Prostate gland (tissue), 2 donors: ENCODE data around the gene MTPN. TPM values are rescaled to one million over a fixed set of nuclear protein-coding genes. Genes with fewer than 3 reads are reported as not detected.

ENCODE experiments used
- DNase-seq: peaks from one replicate; pipeline ENCODE4 v3.0.0-alpha.2; 2019; ENCODE audit warnings: low spot score
- H3K27ac ChIP-seq, 2 donors: fragments of 200-600 bp; sonication (generic); 2 replicates each; pipeline ENCODE4 v1.5.1; 2017 to 2019
- H3K27me3 ChIP-seq: fragments of 200-600 bp; sonication (generic); replicated peaks from 2 replicates; pipeline ENCODE4 v1.5.1; 2019; ENCODE audit not compliant: insufficient read depth
- H3K36me3 ChIP-seq, 2 donors: fragments of 200-600 bp; sonication (generic); 1 replicate in 1 of 2; 2 replicates in 1 of 2; pipeline versions ENCODE4 v1.5.1 to v1.8.1; 2017 to 2019
- H3K4me1 ChIP-seq: fragments of 200-600 bp; sonication (generic); replicated peaks from 2 replicates; pipeline ENCODE4 v1.5.1; 2019
- H3K4me3 ChIP-seq, 2 donors: fragments of 200-600 bp; sonication (generic); 2 replicates each; pipeline ENCODE4 v1.5.1; 2017 to 2019
- H3K9me3 ChIP-seq: fragments of 200-600 bp; sonication (generic); 2 replicates; pipeline ENCODE4 v1.5.1; 2017
- POLR2A ChIP-seq: fragments of 450-650 bp; IDR thresholded peaks from one replicate; pipeline ENCODE4 v1.6.1; 2016; ENCODE audit warnings: antibody characterized with exemption, mild to moderate bottlenecking
- POLR2AphosphoS5 ChIP-seq: sonication (generic); formaldehyde crosslinking; IDR thresholded peaks from one replicate; pipeline ENCODE4 v1.6.1; 2017; ENCODE audit warnings: antibody characterized with exemption
- WGBS: methylation state at CpG from one replicate; pipeline ENCODE4 v1.1.5; 2018; 5-methylcytosine and 5-hydroxymethylcytosine counted together
- intact Hi-C: fragments of 100-400 bp; cut with DNase I; formaldehyde crosslinking; loops from one replicate; pipeline ENCODE4 v1.14.2; 2022
- total RNA-seq, 2 donors: library from RNA; depleted of rRNA; stranded (reverse); fragments of >200 nt; gene quantifications; one replicate each; pipeline ENCODE4 v1.1.0, GENCODE V29; 2016
- TF ChIP-seq, protein P1 (sequence below), 4 experiments: fragments of 200-600 bp in 2 of 4; fragments of 450-650 bp in 2 of 4; sonication (generic) in 2 of 4; IDR thresholded peaks; 1 replicate in 3 of 4; 2 replicates in 1 of 4; pipeline ENCODE4 v1.5.1; 2016 to 2019; ENCODE audit warnings: antibody characterized with exemption in 4 of 4, mild to moderate bottlenecking in 2 of 4, moderate library complexity in 2 of 4

Gene MTPN
- total RNA-seq, 2 donors from 2014 or later: 85.6 to 137 TPM

DNA sequence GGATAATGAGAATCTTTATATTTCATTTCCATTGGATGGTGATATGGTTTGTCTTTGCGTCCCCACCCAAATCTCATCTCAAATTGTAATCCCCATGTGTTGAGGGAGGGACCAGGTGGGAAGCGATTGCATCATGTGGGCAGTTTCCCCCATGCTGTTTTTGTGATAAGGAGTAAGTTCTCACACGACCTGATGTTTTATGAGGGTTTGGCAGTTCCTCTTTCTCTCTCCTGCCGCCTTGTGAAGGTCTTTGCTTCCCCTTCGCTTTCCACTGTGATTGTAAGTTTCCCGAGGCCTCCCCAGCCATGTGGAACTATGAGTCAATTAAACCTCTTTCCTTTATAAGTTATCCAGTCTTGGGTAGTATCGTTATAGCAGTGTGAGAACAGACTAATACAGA is 59.4 kb downstream of the MTPN start:
- no peak overlapping the region for H3K27ac ChIP-seq
- WGBS: 76% methylated on average over 7 of the region's 7 CpGs
- DNase-seq: no peak

DNA sequence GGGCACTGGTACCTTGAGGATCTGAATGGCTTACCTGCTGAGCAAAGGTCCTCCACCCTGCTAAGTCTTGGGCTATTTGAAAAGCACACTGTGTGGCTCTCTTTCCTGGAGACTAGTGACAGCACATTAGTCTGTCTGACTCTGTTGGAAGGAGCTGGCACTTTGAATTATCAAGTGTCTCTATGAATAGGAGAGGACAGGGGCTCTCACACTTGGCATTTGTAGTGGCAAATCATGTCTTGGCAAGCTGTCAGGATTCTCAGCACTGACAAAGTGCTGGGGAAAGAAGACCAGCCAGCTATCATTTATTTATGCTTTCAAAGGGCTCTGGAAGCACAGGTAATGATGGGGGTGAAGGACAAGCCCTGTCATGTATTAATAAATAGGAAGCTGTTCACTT is 62.8 kb downstream of the MTPN start:
- H3K4me3 ChIP-seq: no peak overlapping the region
- no peak for TF ChIP-seq POLR2A
- TF ChIP-seq, protein P1, sequence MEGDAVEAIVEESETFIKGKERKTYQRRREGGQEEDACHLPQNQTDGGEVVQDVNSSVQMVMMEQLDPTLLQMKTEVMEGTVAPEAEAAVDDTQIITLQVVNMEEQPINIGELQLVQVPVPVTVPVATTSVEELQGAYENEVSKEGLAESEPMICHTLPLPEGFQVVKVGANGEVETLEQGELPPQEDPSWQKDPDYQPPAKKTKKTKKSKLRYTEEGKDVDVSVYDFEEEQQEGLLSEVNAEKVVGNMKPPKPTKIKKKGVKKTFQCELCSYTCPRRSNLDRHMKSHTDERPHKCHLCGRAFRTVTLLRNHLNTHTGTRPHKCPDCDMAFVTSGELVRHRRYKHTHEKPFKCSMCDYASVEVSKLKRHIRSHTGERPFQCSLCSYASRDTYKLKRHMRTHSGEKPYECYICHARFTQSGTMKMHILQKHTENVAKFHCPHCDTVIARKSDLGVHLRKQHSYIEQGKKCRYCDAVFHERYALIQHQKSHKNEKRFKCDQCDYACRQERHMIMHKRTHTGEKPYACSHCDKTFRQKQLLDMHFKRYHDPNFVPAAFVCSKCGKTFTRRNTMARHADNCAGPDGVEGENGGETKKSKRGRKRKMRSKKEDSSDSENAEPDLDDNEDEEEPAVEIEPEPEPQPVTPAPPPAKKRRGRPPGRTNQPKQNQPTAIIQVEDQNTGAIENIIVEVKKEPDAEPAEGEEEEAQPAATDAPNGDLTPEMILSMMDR (IDR thresholded peaks at IDR 0.05): no peak
- no peak for TF ChIP-seq POLR2AphosphoS5
- H3K4me1 ChIP-seq: no peaks in the 10 kb centered on the region
- DNase-seq: no peak
- H3K9me3 ChIP-seq: no peaks in the 10 kb centered on the region
- intact Hi-C loops: no loop called here
- no peaks in the 10 kb centered on the region for H3K36me3 ChIP-seq
- no peaks in the 10 kb centered on the region for H3K27me3 ChIP-seq
- no peak overlapping the region for H3K27ac ChIP-seq

More for the DNA sequence above, 59.4 kb downstream of the MTPN start:
- Histone ChIP-seq H3K4me1 (no peaks in the 10 kb centered on the region), H3K4me3 (no peak overlapping the region), H3K9me3 (no peaks in the 10 kb centered on the region), H3K27me3 (no peaks in the 10 kb centered on the region), H3K36me3 (no peaks in the 10 kb centered on the region)
- intact Hi-C loops: no loop called here
- TF ChIP-seq POLR2AphosphoS5: no peak
- TF ChIP-seq POLR2A: no peak
- TF ChIP-seq, protein P1 (IDR thresholded peaks at IDR 0.05): no peak

DNA sequence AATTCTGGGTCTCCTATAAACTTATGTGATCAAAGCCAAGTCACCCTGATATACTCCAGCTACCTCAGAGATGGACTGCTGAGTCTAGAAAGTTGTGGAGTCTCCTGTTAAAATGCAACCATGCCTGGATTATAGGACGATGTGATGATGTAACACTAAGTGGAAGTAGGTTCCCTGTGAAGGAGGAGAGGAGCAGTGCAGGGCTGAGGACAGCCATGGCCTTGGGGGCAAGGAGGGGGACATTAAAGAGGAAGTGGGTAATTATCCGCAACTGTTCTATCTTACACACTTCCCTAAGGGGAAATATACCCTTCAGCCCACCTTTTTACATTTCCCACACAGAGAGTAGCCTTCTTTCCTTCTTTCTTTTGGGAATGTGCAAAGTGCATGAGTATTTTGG is 63.8 kb downstream of the MTPN start:
- H3K4me1 ChIP-seq: no peaks in the 10 kb centered on the region
- no peak overlapping the region for H3K27ac ChIP-seq
- H3K4me3 ChIP-seq: no peak overlapping the region
- no peaks in the 10 kb centered on the region for H3K36me3 ChIP-seq
- TF ChIP-seq, protein P1 (IDR thresholded peaks at IDR 0.05): no peak
- no peak for TF ChIP-seq POLR2A
- no peaks in the 10 kb centered on the region for H3K27me3 ChIP-seq
- 72% methylated on average over 2 of the region's 2 CpGs for WGBS
- H3K9me3 ChIP-seq: no peaks in the 10 kb centered on the region
- intact Hi-C loops: no loop called here
- DNase-seq: no peak

DNA sequence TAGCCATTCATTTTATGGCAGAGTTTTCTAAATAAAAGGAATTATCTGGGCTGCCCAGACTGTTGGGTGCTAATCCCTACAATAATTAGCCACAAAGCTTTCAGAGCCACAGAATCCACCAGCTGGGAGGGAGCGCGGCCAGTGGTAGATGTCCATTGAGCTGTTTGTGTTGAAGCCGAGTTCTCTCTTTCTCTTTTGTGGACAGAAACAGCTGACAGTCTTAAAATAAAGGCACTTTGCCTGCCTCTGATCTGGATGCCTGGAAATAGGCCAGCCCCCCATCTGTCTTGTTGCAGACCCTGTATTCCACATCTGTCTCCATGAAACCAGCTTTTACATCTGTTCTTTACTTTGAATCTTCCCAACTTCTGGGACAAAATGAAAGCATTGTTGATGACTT is 66.1 kb downstream of the MTPN start:
- Histone ChIP-seq H3K36me3 (no peaks in the 10 kb centered on the region), H3K27me3 (no peaks in the 10 kb centered on the region), H3K4me3 (no peak overlapping the region), H3K4me1 (no peaks in the 10 kb centered on the region), H3K9me3 (no peaks in the 10 kb centered on the region), H3K27ac (no peak overlapping the region)
- DNase-seq: no peak
- intact Hi-C loops: no loop called here
- TF ChIP-seq, protein P1 (IDR thresholded peaks at IDR 0.05): no peak
- TF ChIP-seq POLR2AphosphoS5 (no peak), POLR2A (no peak)
- 65% methylated on average over 3 of the region's 3 CpGs for WGBS

DNA sequence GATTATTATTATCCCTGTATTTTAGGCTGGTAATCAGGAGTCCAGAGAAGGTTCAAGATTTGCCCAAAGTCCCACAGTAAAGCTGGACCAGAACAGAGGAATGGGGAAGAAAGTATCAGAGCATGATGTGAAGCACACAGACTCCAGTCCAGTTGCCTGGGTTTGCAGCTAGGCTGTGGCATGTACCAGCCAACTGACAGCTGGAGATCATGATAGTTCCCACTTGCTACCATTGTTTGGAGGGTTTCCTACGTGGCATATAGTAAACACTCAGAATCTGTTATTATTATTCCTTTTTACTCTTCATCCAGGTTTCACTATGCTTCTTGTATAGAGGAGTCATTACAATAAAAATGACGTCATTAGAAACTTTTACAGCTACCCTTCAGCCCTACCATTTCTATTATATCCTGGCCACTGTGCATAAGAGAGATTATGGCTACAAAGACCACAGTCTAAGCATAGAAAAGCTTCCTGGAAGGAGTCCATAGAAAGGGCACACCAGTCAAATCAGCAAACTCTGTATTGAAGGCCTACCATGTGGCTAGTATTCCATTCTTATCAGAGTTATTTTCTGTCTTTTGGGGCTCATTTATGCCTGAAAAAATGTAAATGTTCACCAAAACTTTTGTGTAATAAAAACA is 66.6 kb downstream of the MTPN start:
- 69% methylated on average over 2 of the region's 2 CpGs for WGBS
- Histone ChIP-seq H3K36me3 (no peaks in the 10 kb centered on the region), H3K27ac (no peak overlapping the region), H3K4me1 (no peaks in the 10 kb centered on the region), H3K4me3 (no peak overlapping the region), H3K27me3 (no peaks in the 10 kb centered on the region), H3K9me3 (no peaks in the 10 kb centered on the region)
- DNase-seq: no peak
- TF ChIP-seq POLR2A (no peak), POLR2AphosphoS5 (no peak)
- TF ChIP-seq, protein P1 (IDR thresholded peaks at IDR 0.05): no peak
- intact Hi-C loops: no loop called here
